Muscle layer of colon (tissue), 2 donors: ENCODE measurements around the gene PANK2.
"Not testable (repeated sequence)": the region's sequence is repeated elsewhere in the genome, so short reads cannot be mapped to it uniquely, and the experiment has no call there.

Experiments used
- H3K27ac ChIP-seq: one replicate; pipeline ENCODE4 v1.7.0; 2013; ENCODE audit warnings: low read depth, mild to moderate bottlenecking, low read length, moderate library complexity
- H3K27me3 ChIP-seq, 2 donors: one replicate each; pipeline ENCODE4 v1.7.0; 2013; ENCODE audit warnings: low read length in 2 of 2, mild to moderate bottlenecking in 2 of 2; ENCODE audit not compliant: insufficient read depth in 2 of 2, control insufficient read depth in 1 of 2
- H3K36me3 ChIP-seq: one replicate; pipeline ENCODE4 v1.7.0; 2013; ENCODE audit warnings: mild to moderate bottlenecking, low read length; ENCODE audit not compliant: insufficient read depth
- H3K4me1 ChIP-seq: one replicate; pipeline ENCODE4 v1.7.0; 2013; ENCODE audit warnings: mild to moderate bottlenecking, low read length; ENCODE audit not compliant: insufficient read depth
- H3K4me3 ChIP-seq, 2 donors: one replicate each; pipeline ENCODE4 v1.7.0; 2013; ENCODE audit warnings: low read length in 2 of 2, low read depth in 1 of 2, mild to moderate bottlenecking in 1 of 2, moderate library complexity in 1 of 2
- H3K9ac ChIP-seq: one replicate; pipeline ENCODE4 v1.7.0; 2013; ENCODE audit warnings: low read length
- H3K9me3 ChIP-seq: one replicate; pipeline ENCODE4 v1.7.0; 2013; ENCODE audit warnings: mild to moderate bottlenecking, low read length
- donor health status: abdominal sarcoma.
- donor health status: Adenocarcinoma of cecum.

PANK2 gene

GRCh38 chr20:3890999-3891929 lies 2.1 kb downstream of the PANK2 start:
- no peaks in the 10 kb centered on the region for H3K9me3 ChIP-seq
- H3K9ac ChIP-seq, result peak overlapping the region; percentile 95
- peaks cover 38% of the 10 kb centered on the region for H3K4me1 ChIP-seq
- H3K27ac ChIP-seq, result no peak overlapping the region
- peak overlapping the region in 1 of 2 donors; percentile 98 for H3K4me3 ChIP-seq
- H3K36me3 ChIP-seq, result no peaks in the 10 kb centered on the region
- H3K27me3 ChIP-seq, result no peaks in the 10 kb centered on the region

GRCh38 chr20:3894796-3895195 lies 5.6 kb downstream of the PANK2 start:
- Histone ChIP-seq H3K27me3 (no peaks in the 10 kb centered on the region), H3K4me3 (no peak overlapping the region), H3K9me3 (no peaks in the 10 kb centered on the region), H3K4me1 (peaks cover 48% of the 10 kb centered on the region), H3K36me3 (no peaks in the 10 kb centered on the region), H3K9ac (no peak overlapping the region), H3K27ac (no peak overlapping the region)

DNA sequence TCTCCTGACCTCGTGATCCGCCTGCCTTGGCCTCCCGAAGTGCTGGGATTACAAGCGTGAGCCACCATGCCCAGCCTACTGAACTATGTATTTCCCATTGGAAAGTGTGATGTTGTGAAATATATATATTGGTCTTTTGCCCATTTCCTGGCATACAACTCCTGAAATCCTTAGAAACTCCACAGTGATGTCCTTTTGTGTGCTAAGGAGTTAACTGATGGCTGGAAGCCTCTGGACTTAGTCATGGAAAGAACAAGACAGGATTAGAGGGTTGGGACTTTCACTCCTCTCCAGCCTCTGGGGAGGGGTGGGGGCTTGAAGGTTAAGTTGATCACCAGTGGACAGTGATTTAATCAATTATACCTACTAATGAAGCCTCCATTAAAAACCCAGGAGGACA lies 7.1 kb downstream of the PANK2 start:
- no peak overlapping the region for H3K27ac ChIP-seq
- H3K9me3 ChIP-seq, result no peaks in the 10 kb centered on the region
- no peaks in the 10 kb centered on the region for H3K36me3 ChIP-seq
- no peak overlapping the region for H3K4me3 ChIP-seq
- H3K27me3 ChIP-seq, result no peaks in the 10 kb centered on the region
- H3K4me1 ChIP-seq, result peaks cover 42% of the 10 kb centered on the region
- H3K9ac ChIP-seq, result no peak overlapping the region

DNA sequence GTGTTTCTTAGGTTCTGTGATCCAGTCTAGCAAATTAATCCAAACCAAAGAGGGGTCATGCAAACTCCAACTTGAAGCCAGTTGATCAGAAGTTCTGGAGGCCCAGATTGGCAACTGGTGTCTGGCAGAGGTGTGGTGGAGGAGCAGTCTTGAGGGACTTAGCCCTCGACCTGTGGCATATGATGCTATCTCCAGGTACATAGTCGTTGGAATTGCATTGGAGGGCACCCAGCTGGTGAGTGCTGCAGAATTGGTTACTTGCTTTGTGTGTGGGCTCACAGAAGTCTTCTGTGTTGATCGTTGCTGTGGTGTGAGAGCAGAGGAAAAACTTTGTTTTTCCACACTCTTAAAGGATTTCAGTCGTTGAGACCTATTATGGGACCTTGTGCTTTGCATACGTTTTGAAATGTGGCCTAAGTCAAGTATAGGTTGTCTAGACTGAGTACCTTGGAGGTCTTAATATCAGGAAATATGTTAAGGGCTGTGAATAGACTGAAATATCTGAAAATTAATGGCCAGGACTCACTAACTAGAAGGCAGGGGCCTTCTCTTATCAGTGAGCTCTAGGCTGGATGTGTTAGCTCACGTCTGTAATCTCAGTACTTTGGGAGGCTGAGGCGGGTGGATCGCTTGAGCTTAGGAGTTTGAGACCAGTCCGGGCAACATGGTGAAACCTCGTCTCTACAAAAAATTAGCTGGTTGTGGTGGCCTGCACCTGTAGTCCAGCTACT lies 7.8 kb downstream of the PANK2 start:
- Histone ChIP-seq H3K27me3 (no peaks in the 10 kb centered on the region), H3K27ac (no peak overlapping the region), H3K9ac (no peak overlapping the region), H3K4me3 (no peak overlapping the region), H3K36me3 (no peaks in the 10 kb centered on the region), H3K9me3 (no peaks in the 10 kb centered on the region), H3K4me1 (peaks cover 35% of the 10 kb centered on the region)

DNA sequence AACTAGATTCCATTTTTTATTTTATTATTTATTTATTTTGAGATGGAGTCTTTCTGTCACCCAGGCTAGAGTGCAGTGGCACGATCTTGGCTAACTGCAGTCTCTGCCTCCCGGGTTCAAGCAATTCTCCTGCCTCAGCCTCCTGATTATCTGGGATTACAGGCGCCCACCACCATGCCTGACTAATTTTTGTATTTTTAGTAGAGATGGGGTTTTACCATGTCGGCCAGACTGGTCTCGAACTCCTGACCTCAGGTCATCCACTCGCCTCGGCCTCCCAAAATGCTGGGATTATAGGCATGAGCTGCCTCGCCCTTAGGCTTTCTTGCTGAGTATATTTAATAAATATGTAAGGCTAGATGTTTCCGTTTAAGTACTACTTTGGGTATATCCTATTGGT lies 9.0 kb downstream of the PANK2 start:
- not testable (repeated sequence) for H3K27ac ChIP-seq, H3K9me3 ChIP-seq

DNA sequence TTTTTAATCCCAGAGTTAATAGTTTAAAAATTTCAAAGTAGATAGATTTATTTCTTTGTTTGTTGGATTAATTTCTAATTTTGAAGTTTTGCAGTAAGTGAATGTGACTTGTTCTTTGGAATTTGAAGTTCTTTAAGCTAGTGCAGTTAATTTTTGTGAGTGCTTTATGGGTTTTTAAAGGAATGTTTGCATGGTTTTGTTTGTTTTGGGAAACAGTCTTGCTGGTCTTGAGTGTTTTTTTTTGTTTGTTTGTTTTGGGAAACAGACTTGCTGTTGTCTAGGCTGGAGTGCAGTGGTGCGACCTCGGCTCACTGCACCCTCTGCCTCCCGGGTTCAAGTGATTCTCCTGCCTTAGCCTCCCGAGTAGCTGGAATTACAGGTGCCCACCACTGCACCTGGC lies 9.5 kb downstream of the PANK2 start:
- Histone ChIP-seq H3K9me3 (no peaks in the 10 kb centered on the region), H3K27me3 (no peaks in the 10 kb centered on the region), H3K4me1 (peaks cover 21% of the 10 kb centered on the region), H3K27ac (no peak overlapping the region), H3K4me3 (no peak overlapping the region), H3K36me3 (no peaks in the 10 kb centered on the region), H3K9ac (no peak overlapping the region)

More for the DNA sequence above, 9.0 kb downstream of the PANK2 start:
- peaks cover 26% of the 10 kb centered on the region for H3K4me1 ChIP-seq
- H3K36me3 ChIP-seq, H3K27me3 ChIP-seq, H3K4me3 ChIP-seq, H3K9ac ChIP-seq: not testable (repeated sequence)

DNA sequence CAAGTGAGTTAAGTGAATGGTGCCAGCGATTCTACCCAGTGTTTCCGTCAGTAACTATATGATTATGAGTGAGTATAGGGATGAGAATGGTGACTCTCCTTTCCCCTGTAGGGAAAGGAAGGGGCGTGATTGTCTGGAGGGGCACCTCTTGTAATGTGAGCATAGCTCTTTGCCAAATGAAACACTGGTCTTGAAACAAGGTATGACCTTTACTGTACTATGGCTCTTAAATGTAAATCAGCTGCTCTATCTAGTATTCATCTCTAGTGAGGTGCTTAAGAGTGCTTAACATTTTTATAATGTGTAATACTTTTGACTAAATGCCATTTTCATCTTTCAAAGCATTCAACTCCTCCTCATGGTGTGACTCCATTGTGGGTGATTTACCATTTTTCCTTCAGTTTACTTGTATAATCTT lies 11.0 kb downstream of the PANK2 start:
- no peak overlapping the region for H3K9ac ChIP-seq
- no peaks in the 10 kb centered on the region for H3K27me3 ChIP-seq
- no peaks in the 10 kb centered on the region for H3K9me3 ChIP-seq
- no peak overlapping the region for H3K4me3 ChIP-seq
- H3K27ac ChIP-seq, result no peak overlapping the region
- no peaks in the 10 kb centered on the region for H3K36me3 ChIP-seq
- H3K4me1 ChIP-seq, result peaks cover 19% of the 10 kb centered on the region

GRCh38 chr20:3901028-3901705 lies 12.0 kb downstream of the PANK2 start:
- Histone ChIP-seq H3K27me3 (no peaks in the 10 kb centered on the region), H3K9ac (no peak overlapping the region), H3K9me3 (no peaks in the 10 kb centered on the region), H3K27ac (no peak overlapping the region), H3K4me1 (peaks cover 23% of the 10 kb centered on the region), H3K4me3 (no peak overlapping the region), H3K36me3 (no peaks in the 10 kb centered on the region)

DNA sequence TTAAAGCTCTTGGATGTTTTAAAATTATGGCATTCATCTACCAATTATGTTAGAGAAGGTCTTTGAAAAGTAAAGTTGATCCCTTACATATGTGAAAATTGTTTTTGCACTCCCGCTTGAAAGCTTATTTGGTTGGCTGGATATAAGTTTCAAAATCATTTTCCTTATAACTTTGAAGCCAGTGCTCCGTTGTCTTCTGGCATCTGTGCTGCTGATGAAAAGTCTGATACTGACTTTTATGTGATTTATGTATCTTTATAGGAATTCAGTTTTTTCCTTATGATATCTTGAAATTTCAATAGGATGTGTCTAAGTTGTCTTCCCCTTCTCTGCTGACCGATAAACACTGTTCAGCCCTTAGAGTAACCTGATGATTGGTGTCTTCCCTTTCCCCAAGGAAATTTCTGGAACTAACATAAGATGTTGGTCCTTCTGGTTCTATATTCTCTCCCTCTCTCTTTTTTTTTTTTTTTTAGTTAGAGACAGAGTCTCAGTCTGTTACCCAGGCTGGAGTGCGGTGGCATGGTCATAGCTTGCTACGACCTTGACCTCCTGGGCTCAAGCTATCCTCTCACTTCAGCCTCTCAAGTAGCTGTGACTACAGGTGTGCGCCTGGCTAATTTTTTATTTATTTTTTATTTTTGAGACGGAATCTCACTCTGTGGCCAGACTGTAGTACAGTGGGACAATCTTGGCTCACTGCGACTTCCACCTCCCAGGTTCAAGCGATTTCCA lies 12.7 kb downstream of the PANK2 start:
- Histone ChIP-seq H3K9me3 (no peaks in the 10 kb centered on the region), H3K27ac (no peak overlapping the region), H3K9ac (no peak overlapping the region), H3K4me3 (no peak overlapping the region), H3K4me1 (peaks cover 18% of the 10 kb centered on the region), H3K36me3 (no peaks in the 10 kb centered on the region), H3K27me3 (no peaks in the 10 kb centered on the region)

- Histone ChIP-seq H3K9ac (no peak overlapping the region), H3K4me3 (no peak overlapping the region), H3K9me3 (no peaks in the 10 kb centered on the region), H3K27me3 (no peaks in the 10 kb centered on the region), H3K27ac (no peak overlapping the region), H3K36me3 (no peaks in the 10 kb centered on the region), H3K4me1 (peaks cover 12% of the 10 kb centered on the region)
Observed at GRCh38 chr20:3902446-3902845, 13.3 kb downstream of the PANK2 start.

DNA sequence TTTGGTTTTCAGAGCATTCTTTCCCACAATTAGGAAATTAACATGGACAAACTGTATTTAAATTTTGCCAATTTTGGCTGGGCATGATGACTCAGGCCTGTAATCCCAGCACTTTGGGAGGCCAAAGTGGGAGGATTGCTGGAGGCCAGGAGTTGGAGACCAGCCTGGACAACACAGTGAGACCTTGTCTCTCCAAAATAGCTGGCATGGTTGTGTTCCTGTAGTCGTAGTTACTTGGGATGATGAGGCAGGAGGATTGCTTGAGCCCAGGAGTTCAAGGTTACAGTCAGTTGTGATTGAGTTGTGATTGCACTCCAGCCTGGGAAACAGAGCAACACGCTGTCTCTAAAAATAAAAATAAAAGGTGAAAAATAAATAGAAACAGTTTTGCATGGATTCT lies 15.0 kb downstream of the PANK2 start:
- H3K4me1 ChIP-seq, result peaks cover 8% of the 10 kb centered on the region
- no peak overlapping the region for H3K4me3 ChIP-seq
- H3K27ac ChIP-seq, result no peak overlapping the region
- no peaks in the 10 kb centered on the region for H3K27me3 ChIP-seq
- H3K9ac ChIP-seq, result no peak overlapping the region
- no peaks in the 10 kb centered on the region for H3K9me3 ChIP-seq
- peaks cover 15% of the 10 kb centered on the region for H3K36me3 ChIP-seq
